HL-60 (cell line): ENCODE results near the gene DOHH.

ENCODE experiments used
- GABPA ChIP-seq: IDR thresholded peaks from 2 replicates; pipeline ENCODE4 v1.6.1; 2012; ENCODE audit warnings: low read depth
- POLR2AphosphoS5 ChIP-seq: IDR thresholded peaks from 2 replicates; pipeline ENCODE4 v1.6.1; 2012; ENCODE audit warnings: low read depth
- SPI1 ChIP-seq: IDR thresholded peaks from 2 replicates; pipeline ENCODE4 v1.6.1; 2012; ENCODE audit warnings: low read depth, mild to moderate bottlenecking, borderline replicate concordance
- TF ChIP-seq, protein P1 (sequence below): IDR thresholded peaks from one replicate; pipeline ENCODE4 v1.5.1; 2011; ENCODE audit warnings: low read length, control low read depth, inconsistent platforms; ENCODE audit not compliant: insufficient read depth
- TF ChIP-seq, protein P2 (sequence below): IDR thresholded peaks from 2 replicates; pipeline ENCODE4 v1.6.1; 2012; ENCODE audit warnings: low read depth; ENCODE audit not compliant: insufficient replicate concordance

DNA sequence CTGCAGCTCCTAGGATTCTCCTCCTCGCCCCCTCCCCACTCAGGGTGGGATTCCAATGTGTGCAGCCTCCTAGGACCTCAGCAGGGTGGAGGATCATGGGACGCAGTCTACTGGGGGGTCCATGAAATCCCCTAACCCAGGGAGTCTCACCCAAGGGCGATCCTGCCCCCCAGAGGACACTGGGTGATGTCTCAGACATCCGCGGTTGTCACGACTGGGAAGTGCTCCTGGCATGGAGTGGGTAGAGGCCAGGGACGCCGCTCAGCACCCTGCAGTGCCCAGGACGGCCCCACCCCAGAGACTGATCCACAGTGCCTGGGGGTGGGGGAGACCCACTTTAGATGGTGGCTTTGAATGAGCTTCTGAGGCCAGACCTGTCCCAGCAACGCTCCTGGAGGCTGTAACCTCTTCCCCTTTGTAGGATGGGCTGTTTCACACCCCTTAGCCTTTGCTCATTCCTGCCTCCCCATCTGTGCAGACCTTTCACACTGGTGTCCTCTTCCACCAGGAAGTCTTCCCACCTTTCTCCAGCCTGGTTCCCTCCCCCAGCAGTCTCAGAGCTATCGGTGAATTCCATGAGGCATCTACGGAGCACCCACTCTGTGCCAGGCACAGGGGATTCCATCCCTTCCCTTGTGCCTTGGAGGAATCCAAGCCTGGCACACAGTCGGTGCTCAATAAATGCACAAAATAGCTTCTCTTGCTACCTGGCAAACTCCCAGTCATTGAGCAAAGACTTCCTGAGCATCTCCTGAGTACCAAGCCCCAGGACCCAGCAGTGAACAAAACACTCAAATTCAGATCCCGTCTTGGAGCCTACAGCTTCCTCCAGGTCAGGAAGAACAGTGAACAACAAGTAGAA is 30.6 kb downstream of the DOHH start:
- TF ChIP-seq, protein P1, sequence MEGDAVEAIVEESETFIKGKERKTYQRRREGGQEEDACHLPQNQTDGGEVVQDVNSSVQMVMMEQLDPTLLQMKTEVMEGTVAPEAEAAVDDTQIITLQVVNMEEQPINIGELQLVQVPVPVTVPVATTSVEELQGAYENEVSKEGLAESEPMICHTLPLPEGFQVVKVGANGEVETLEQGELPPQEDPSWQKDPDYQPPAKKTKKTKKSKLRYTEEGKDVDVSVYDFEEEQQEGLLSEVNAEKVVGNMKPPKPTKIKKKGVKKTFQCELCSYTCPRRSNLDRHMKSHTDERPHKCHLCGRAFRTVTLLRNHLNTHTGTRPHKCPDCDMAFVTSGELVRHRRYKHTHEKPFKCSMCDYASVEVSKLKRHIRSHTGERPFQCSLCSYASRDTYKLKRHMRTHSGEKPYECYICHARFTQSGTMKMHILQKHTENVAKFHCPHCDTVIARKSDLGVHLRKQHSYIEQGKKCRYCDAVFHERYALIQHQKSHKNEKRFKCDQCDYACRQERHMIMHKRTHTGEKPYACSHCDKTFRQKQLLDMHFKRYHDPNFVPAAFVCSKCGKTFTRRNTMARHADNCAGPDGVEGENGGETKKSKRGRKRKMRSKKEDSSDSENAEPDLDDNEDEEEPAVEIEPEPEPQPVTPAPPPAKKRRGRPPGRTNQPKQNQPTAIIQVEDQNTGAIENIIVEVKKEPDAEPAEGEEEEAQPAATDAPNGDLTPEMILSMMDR = no peak
- TF ChIP-seq, protein P2, sequence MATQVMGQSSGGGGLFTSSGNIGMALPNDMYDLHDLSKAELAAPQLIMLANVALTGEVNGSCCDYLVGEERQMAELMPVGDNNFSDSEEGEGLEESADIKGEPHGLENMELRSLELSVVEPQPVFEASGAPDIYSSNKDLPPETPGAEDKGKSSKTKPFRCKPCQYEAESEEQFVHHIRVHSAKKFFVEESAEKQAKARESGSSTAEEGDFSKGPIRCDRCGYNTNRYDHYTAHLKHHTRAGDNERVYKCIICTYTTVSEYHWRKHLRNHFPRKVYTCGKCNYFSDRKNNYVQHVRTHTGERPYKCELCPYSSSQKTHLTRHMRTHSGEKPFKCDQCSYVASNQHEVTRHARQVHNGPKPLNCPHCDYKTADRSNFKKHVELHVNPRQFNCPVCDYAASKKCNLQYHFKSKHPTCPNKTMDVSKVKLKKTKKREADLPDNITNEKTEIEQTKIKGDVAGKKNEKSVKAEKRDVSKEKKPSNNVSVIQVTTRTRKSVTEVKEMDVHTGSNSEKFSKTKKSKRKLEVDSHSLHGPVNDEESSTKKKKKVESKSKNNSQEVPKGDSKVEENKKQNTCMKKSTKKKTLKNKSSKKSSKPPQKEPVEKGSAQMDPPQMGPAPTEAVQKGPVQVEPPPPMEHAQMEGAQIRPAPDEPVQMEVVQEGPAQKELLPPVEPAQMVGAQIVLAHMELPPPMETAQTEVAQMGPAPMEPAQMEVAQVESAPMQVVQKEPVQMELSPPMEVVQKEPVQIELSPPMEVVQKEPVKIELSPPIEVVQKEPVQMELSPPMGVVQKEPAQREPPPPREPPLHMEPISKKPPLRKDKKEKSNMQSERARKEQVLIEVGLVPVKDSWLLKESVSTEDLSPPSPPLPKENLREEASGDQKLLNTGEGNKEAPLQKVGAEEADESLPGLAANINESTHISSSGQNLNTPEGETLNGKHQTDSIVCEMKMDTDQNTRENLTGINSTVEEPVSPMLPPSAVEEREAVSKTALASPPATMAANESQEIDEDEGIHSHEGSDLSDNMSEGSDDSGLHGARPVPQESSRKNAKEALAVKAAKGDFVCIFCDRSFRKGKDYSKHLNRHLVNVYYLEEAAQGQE = no peak
- TF ChIP-seq POLR2AphosphoS5 (no peak), SPI1 (no peak), GABPA (no peak)
